ENCODE measurements around the gene LRBA. TPM values are rescaled to one million over a fixed set of nuclear protein-coding genes. Genes with fewer than 3 reads are reported as not detected.
A peak's percentile ranks its signal among the peaks of the same experiment; 100 is the strongest.

Gene LRBA
- total and polyA plus RNA-seq, 7 donors, result 16.8 to 184 (median 91.1) TPM

- 89 to 90% methylated on average over 1 of the region's 1 CpG for WGBS, 2 donors
- Histone ChIP-seq H3K9me3 (no peaks in the 10 kb centered on the region), H3K36me3 (no peaks in the 10 kb centered on the region), H3K27ac (peak overlapping the region in 3 of 4 donors; percentile 90 to 93 (median 92)), H3K27me3 (no peaks in the 10 kb centered on the region), H3K4me1 (peaks cover 0 to 34% (median 32%) of the 10 kb centered on the region in 4 donors), H3K4me3 (peak overlapping the region in 1 of 4 donors; percentile 30)
- DNase-seq, result no peak
- no peak for TF ChIP-seq EP300 (IDR thresholded peaks at IDR 0.05)
- TF ChIP-seq, protein P1, sequence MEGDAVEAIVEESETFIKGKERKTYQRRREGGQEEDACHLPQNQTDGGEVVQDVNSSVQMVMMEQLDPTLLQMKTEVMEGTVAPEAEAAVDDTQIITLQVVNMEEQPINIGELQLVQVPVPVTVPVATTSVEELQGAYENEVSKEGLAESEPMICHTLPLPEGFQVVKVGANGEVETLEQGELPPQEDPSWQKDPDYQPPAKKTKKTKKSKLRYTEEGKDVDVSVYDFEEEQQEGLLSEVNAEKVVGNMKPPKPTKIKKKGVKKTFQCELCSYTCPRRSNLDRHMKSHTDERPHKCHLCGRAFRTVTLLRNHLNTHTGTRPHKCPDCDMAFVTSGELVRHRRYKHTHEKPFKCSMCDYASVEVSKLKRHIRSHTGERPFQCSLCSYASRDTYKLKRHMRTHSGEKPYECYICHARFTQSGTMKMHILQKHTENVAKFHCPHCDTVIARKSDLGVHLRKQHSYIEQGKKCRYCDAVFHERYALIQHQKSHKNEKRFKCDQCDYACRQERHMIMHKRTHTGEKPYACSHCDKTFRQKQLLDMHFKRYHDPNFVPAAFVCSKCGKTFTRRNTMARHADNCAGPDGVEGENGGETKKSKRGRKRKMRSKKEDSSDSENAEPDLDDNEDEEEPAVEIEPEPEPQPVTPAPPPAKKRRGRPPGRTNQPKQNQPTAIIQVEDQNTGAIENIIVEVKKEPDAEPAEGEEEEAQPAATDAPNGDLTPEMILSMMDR (IDR thresholded peaks at IDR 0.05), result no peak
- TF ChIP-seq POLR2AphosphoS5 (IDR thresholded peaks at IDR 0.05), result no peak
- TF ChIP-seq POLR2A (IDR thresholded peaks at IDR 0.05), result no peak
- intact Hi-C loops (cut with DNase I), result loop anchor here (10.0 kb wide), 1 partner anchor 731 kb away; the partner anchor contains the start of gene SH3D19
Measured at GRCh38 chr4:150593996-150594395, 421.1 kb downstream of the LRBA start.

DNA sequence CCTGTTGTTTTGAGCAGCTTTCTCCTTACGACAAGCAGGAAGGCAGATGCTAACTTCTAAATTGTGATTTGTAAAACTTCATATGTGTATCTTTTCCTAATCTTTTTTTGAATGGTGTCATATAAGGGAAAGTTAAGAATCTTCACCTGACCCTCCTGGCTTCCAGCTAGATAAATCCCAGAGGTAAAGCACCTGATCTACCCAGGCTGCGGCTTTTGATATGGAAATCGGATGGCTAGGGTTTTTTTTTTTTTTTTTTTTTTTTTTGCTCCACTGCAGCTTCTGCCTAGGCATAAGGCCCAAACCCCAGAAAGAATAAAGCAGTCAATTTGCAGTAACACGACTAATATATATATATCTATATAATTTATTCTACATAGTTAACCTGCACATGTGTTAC is 423.2 kb downstream of the LRBA start:
- DNase-seq, result no peak
- WGBS, 2 donors, result 81% methylated on average over 4 of the region's 4 CpGs
- Histone ChIP-seq H3K27me3 (no peaks in the 10 kb centered on the region), H3K4me1 (peaks cover 0 to 35% (median 34%) of the 10 kb centered on the region in 4 donors), H3K36me3 (no peaks in the 10 kb centered on the region), H3K4me3 (peak overlapping the region in 3 of 4 donors; percentile 19 to 83 (median 76)), H3K27ac (peak overlapping the region in 3 of 4 donors; percentile 90 to 93 (median 92)), H3K9me3 (no peaks in the 10 kb centered on the region)
- TF ChIP-seq, protein P1 (IDR thresholded peaks at IDR 0.05), result no peak
- no peak for TF ChIP-seq POLR2AphosphoS5 (IDR thresholded peaks at IDR 0.05)
- TF ChIP-seq POLR2A (IDR thresholded peaks at IDR 0.05), result no peak
- no peak for TF ChIP-seq EP300 (IDR thresholded peaks at IDR 0.05)
- intact Hi-C loops (cut with DNase I), result loop anchor here (10.0 kb wide), 1 partner anchor 733 kb away; the partner anchor contains the start of gene SH3D19

DNA sequence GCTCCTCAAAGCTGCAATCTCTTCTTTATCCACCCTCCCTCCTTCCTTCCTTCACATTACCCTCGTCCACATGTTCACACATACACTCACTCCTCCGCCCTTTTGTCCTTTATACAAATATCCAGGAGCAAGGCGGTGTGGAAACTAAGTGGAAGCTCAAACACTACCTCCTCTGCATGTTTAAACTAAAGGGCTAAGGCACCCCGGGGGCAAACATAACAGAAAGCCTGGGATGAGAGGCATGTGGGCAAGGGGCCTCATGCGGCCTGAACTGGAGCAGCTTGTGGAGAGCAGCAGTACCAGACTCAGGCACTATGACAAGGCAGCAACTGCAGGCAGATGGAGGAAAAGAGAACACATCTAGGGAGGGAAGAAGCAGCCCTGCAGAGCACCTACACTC is 423.7 kb downstream of the LRBA start:
- no peaks in the 10 kb centered on the region for H3K36me3 ChIP-seq
- intact Hi-C loops (cut with DNase I), result loop anchor here (10.0 kb wide), 1 partner anchor 733 kb away; the partner anchor contains the start of gene SH3D19
- DNase-seq, result peak; percentile 74
- no peaks in the 10 kb centered on the region for H3K27me3 ChIP-seq
- H3K9me3 ChIP-seq, result no peaks in the 10 kb centered on the region
- H3K4me1 ChIP-seq, result peaks cover 0 to 35% (median 34%) of the 10 kb centered on the region in 4 donors
- TF ChIP-seq, protein P1 (IDR thresholded peaks at IDR 0.05), result peak; percentile 13 to 52 (median 16)
- TF ChIP-seq POLR2AphosphoS5 (IDR thresholded peaks at IDR 0.05) (peak in 2 of 4 donors; percentile 14 to 56), EP300 (IDR thresholded peaks at IDR 0.05) (no peak), POLR2A (IDR thresholded peaks at IDR 0.05) (no peak)
- WGBS, 2 donors, result 75 to 78% methylated on average over 5 of the region's 5 CpGs
- H3K4me3 ChIP-seq, result peak overlapping the region in 3 of 4 donors; percentile 19 to 83 (median 76)
- H3K27ac ChIP-seq, result peak overlapping the region in 3 of 4 donors; percentile 90 to 93 (median 92)

- Histone ChIP-seq H3K27me3 (no peaks in the 10 kb centered on the region), H3K27ac (peak overlapping the region in 3 of 4 donors; percentile 90 to 93 (median 92)), H3K36me3 (no peaks in the 10 kb centered on the region), H3K4me1 (peaks cover 0 to 35% (median 34%) of the 10 kb centered on the region in 4 donors), H3K9me3 (no peaks in the 10 kb centered on the region), H3K4me3 (peak overlapping the region; percentile 76 to 96 (median 81))
- TF ChIP-seq EP300 (IDR thresholded peaks at IDR 0.05) (no peak), POLR2AphosphoS5 (IDR thresholded peaks at IDR 0.05) (peak in 1 of 4 donors; percentile 4), POLR2A (IDR thresholded peaks at IDR 0.05) (no peak)
- DNase-seq, result no peak
- intact Hi-C loops (cut with DNase I), result loop anchor here (10.0 kb wide), 1 partner anchor 734 kb away; the partner anchor contains the start of gene SH3D19
- 83 to 90% methylated on average over 5 of the region's 5 CpGs for WGBS, 2 donors
Measured at GRCh38 chr4:150590631-150591030, 424.5 kb downstream of the LRBA start.

DNA sequence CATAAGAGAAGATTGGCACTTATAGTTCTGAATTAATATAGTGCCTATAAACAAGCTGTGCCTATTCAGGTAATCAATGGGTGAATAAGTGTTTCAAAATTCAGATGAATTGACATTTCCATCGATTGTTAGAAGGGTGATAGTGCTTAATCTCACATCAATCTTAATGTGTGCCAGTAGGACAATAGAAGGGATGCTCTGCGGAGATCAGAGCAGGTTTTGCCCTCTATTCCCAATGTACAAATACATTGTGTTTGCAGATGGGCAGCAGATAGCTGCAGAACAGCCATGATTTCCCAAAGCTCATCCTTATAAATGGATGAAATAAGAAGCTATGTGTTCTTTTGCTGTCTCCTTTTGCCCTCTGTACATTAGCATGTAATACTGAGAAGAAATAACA is 425.9 kb downstream of the LRBA start:
- TF ChIP-seq POLR2AphosphoS5 (IDR thresholded peaks at IDR 0.05) (no peak), POLR2A (IDR thresholded peaks at IDR 0.05) (no peak), EP300 (IDR thresholded peaks at IDR 0.05) (no peak)
- TF ChIP-seq, protein P1 (IDR thresholded peaks at IDR 0.05), result no peak
- WGBS, 2 donors, result 79 to 80% methylated on average over 2 of the region's 2 CpGs
- DNase-seq, result no peak

More for the DNA sequence above, 425.9 kb downstream of the LRBA start:
- H3K27ac ChIP-seq, result peak overlapping the region in 3 of 4 donors; percentile 90 to 93 (median 92)
- peak overlapping the region; percentile 76 to 96 (median 81) for H3K4me3 ChIP-seq
- no peaks in the 10 kb centered on the region for H3K9me3 ChIP-seq
- H3K4me1 ChIP-seq, result peaks cover 0 to 27% (median 27%) of the 10 kb centered on the region in 4 donors
- H3K27me3 ChIP-seq, result no peaks in the 10 kb centered on the region
- no peaks in the 10 kb centered on the region for H3K36me3 ChIP-seq
- intact Hi-C loops (cut with DNase I), result loop anchor here (5.0 kb wide), 1 partner anchor 278 kb away; no protein-coding TSS in a partner anchor
